Dermis microvascular lymphatic vessel endothelial cell (primary cell): ENCODE results near the gene DBN1. TPM values are rescaled to one million over a fixed set of nuclear protein-coding genes. Genes with fewer than 3 reads are reported as not detected.

Experiments used
- DNase-seq, 2 donors: peaks; one replicate each; pipeline versions ENCODE4 v3.0.0 to v3.0.0-alpha.2; 2010; ENCODE audit warnings: low read depth in 2 of 2
- total RNA-seq: library from RNA; depleted of rRNA; stranded (reverse); fragments of >200 nt; gene quantifications from 2 replicates; pipeline ENCODE4 v1.2.1, GENCODE V29; 2014

DBN1 gene
- total RNA-seq, result 95.9 and 134 TPM in 2 replicates

DNA sequence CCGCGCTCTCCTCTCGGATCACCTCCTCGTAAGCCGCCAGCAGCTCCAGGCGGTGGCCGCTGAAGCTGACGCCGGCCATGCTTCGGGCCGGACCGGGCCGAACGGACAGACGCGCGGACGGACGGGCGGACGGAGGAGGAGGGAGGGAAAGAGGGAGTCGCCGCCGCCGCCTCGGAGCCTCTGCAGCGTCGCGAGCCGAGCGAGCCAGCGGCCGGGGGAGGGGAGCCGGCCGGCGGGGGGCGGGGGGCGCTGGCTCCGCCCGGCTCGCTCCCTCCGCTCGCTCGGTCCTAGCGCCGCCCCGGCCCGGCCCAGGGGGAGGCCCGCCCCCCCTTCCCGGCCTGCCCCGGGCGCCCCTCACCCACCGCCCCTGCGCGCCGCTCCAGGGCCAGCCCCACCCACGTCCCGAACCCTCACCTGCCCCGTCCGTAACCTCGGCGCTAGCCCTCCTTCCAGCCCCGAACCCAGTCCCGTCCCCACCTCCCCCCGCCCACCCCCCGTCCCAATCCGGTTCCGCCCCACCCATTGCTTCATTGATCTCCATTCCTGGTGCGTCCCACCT, at the start of gene DBN1:
Gene DBN1, minus strand, starts transcription at position 192 of the 559 bp plus-strand sequence. Its CDS starts 113 bp downstream, at position 79.
- peak in 1 of 2 donors; percentile 64 for DNase-seq

- DNase-seq, result no peak
Measured at GRCh38 chr5:177520916-177521513, 47.6 kb upstream of the DBN1 start.

- no peak for DNase-seq
Measured at GRCh38 chr5:177520271-177520670, 46.8 kb upstream of the DBN1 start.

DNA sequence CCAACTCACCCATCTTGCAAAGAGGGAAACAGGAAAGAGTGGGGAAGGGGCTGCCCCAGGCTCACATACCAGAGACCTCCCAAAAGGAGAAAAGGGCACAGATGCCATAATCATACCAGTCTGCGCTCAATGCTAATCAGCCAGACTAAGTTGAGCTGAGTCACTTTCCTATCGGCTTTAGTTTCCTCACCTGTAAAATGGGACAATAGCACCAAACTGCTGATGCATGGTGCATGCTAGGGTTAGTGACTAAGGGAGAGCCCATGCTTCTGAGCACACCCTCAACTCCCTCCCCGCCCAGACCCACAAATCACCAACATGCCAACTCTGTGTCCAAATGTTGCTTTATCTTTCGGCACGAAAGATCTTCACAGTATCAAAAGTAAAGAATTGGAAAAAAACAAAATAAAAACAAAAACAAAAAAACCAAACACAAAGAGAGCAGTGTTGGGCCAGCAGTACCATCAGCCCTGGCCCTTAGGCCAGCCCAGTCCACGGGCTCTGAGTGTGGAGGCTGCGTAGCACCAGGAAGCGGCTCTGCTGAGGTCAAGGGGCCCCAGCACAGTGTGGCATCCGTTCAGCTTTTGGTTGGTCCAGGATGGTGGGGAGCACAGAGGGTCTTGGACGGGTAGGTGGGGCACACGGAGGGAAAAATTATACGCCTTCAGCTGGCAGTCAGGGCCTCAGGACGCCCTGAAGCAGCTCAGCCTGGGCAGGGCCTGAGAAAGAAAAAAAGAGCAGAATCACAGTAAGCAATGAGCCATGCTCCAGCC, 46.2 kb upstream of the DBN1 start:
- no peak for DNase-seq

GRCh38 chr5:177516601-177517568, 43.5 kb upstream of the DBN1 start, which contains the start of gene DDX41:
TSS of gene DDX41 (minus strand) at chr5:177516961. CDS start at chr5:177516945, 16 bp downstream.
- DNase-seq, result peak; percentile 98 to 99

DNA sequence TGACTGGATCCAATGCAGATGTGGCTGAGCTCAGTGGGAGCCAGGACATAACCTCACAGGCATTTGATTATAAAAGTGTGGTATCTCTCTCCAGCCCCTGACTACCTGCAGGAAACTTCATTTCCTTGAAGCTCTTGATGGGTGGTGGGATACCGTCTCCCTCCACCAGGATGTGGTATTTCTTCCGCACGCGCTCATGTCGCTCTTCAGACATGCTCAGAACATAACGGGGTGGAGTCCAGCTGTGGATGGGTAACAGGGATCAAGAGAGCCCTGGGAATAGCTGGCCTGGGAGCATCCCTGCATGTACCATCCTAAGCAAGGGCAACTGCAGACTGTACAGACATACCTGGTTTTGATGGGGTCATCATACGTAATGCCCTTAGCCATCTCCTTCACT, 42.1 kb upstream of the DBN1 start:
- DNase-seq, result no peak

GRCh38 chr5:177514541-177514940, 41.1 kb upstream of the DBN1 start:
- no peak for DNase-seq

- no peak for DNase-seq
Measured at GRCh38 chr5:177513500-177513899, 40.1 kb upstream of the DBN1 start.

- no peak for DNase-seq
Measured at GRCh38 chr5:177512736-177513380, 39.4 kb upstream of the DBN1 start.

DNA sequence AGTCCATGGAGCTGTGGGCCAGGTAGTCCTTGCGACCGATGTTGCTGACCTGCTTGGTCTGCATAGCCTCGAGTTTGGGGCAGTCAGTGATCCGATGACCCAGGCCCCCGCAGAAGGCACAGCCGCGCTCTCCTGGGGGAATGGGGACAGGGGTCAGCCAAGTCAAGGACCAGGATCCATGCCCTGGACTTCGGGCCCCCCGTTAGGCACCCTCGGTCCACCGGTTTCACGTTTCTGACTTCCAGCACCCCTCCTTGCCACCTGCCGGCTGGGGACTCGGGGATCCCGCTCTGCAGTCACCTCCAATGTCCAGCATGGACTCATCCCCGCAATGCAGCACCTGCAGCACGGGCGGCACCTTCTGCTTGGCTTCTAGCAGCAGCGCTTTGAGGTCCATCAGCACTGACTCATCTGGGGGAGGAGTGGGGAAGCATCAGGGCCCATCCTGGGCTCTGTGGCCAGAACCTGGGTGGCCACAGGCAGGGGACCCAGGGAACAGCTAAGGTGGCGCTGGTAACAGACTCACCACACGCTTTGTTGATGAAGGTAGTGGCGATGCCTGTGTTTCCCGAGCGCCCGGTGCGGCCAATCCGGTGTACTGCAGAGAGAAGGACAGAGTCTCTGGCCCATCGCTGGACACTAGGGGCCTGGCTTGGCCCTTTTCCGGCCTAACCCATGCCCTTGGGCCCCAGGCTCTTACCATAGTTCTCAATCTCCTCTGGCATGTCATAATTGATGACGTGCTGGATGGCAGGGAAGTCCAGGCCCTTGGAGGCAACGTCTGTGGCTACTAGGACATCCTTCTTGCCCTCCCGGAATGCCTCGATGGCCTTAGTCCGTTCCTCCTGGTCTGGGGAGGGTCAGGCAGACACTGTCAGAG, 38.6 kb upstream of the DBN1 start:
- DNase-seq, result no peak

DNA sequence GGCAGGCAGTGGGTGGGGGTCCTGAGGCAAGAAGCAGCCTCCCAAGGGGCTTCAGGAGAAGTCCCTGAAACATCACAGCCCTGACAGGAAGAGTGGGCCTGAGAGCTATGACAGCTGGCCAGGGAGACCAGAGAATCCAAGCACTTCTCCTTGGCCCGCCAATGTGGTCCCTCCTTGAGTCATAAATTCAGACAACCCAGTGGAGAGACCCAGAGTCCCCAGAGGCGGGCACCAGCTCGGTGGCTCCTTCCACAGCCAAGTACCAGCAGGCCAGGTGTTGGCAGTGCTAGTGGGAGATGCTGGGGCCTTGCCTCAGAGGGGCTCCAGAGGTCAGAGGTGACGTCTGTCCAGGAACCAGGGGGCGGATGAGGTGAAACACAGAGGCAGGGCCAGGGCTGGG, 37.7 kb upstream of the DBN1 start:
- DNase-seq, result no peak

DNA sequence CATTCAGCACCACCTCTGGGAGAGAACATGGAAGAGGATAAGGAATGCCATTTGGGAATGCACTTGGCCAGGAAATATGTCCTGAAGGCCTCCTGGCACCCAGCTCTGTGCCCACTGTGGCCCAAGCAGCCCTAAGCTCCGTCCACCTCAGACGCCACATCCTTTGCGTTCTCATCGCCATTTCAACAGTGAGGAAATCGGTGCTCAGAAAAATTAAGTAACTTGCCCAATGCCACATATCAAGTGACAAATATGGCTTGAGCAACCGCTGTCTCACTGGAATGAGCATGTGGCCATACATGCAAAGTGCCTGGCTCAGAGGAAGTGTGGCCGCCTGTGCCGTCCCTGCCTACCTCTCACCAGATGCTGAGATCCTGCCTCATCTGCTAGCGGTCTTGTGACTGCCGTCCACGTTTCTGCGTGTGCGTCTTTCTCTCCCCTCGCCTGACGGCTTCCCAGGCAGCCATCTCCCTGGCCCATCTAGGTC, 37.2 kb upstream of the DBN1 start:
- no peak for DNase-seq

DNA sequence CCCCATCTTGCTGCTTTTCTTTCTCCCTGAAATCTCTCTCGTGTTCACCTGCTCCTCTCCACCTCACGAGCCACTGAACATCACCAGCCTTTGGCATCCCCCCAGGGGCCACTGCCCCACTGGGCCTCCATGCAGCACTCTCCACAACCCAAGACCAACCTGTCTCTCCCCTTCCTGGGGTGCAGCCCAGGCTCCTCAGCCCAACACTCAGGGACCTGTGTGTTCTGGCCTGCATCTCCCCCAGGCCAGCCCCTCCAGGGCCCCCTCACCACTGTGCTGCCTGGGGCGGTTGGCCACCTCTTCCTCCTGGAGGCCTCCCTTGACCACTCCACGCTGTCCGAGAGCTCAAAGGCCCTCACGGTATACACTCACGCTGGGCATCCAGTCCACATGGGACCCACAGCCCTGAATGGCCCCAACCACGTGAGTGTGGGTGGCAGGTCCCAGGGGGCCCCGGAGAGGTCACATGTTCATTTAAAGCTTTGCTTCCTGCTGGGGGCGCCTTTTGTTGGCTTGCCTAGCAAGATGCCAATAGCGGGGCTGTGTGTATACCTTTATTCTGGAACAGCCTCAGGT, 36.6 kb upstream of the DBN1 start:
- DNase-seq, result no peak

- peak in 1 of 2 donors; percentile 30 for DNase-seq
Measured at GRCh38 chr5:177509381-177509951, 36.0 kb upstream of the DBN1 start, which contains the start of gene DOK3. TSS of gene DOK3 (minus strand) at chr5:177509826. CDS start at chr5:177509540, 286 bp downstream.

DNA sequence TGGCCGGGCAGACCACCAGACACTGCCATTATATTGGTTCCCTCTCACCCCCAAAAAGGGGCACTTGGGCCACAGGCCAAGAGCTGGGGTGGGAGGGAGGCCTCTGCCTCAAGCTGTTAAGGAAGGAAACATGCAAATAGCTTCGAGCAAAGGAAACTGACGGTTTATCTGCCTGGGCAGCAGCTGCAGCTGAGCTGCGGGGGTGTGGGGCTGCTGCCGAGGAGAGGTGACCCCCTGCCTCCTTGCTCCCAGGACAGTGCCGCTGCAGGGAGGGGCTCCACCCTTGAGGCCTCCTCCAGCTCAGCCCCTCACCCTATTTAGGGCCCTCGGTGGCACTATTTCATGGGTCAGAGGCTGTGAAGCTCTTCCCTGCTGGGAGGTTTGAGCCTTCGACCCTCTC, 35.4 kb upstream of the DBN1 start:
- peak in 1 of 2 donors; percentile 23 for DNase-seq

DNA sequence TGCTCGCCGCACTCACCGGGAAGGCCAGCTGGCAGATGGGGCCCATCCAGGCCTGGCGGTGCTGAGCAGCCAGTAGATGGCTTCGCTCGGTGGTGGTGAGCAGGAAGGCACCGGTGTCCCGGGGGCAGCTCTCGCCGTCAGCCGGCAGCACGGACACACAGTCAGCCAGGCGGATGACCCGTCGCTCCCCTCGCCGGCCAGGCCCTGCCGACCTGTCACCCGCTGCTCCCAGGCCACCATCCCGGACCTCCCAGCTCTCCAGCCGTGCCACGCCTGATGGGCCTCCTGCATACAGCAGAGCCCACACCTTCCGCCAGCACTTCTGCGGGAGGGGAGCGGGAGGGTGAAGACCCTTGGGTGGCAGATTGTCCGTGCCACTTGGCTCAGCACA, 34.8 kb upstream of the DBN1 start:
- DNase-seq, result no peak

GRCh38 chr5:177507596-177508220, 34.3 kb upstream of the DBN1 start:
- DNase-seq, result no peak

- peak in 1 of 2 donors; percentile 38 for DNase-seq
Measured at GRCh38 chr5:177507165-177507564, 33.7 kb upstream of the DBN1 start.

GRCh38 chr5:177505075-177505474, 31.6 kb upstream of the DBN1 start:
- DNase-seq, result no peak
